SU-DHL-6 (cell line): Measurements from ENCODE around the gene SELE.

Experiments used
- EZH2phosphoT487 ChIP-seq: fragments of 200-600 bp; sonication (generic), shearing (Covaris generic); conservative IDR thresholded peaks from 2 replicates; pipeline ENCODE4 v1.6.1; 2018; ENCODE audit warnings: mild to moderate bottlenecking, antibody characterized with exemption, low read length, moderate library complexity, mixed read lengths
- TF ChIP-seq, protein P1 (sequence below): fragments of 200-600 bp; sonication (generic); IDR thresholded peaks from one replicate; pipeline ENCODE4 v1.5.1; 2017; ENCODE audit warnings: antibody characterized with exemption, mild to moderate bottlenecking, low read length, moderate library complexity; ENCODE audit not compliant: insufficient read depth, poor library complexity, severe bottlenecking

DNA sequence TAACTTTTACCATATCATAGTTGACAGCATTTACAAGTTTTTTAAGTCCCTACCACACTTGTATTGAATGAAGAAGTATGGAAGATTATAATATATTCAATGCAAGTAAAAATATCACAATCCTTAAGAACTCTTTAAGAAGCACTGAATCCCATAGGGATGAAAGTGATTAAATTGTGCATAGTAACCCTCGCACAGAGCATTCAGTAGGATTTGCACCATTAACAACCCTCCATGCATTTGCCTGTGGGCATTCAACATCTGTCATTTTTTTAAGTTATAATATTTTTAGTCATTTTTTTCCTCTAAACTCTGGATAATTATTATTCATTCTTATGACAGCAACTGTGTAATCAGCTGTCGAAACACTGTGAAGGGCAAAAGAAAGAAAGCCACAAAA lies 10.1 kb downstream of the SELE start:
- TF ChIP-seq, protein P1, sequence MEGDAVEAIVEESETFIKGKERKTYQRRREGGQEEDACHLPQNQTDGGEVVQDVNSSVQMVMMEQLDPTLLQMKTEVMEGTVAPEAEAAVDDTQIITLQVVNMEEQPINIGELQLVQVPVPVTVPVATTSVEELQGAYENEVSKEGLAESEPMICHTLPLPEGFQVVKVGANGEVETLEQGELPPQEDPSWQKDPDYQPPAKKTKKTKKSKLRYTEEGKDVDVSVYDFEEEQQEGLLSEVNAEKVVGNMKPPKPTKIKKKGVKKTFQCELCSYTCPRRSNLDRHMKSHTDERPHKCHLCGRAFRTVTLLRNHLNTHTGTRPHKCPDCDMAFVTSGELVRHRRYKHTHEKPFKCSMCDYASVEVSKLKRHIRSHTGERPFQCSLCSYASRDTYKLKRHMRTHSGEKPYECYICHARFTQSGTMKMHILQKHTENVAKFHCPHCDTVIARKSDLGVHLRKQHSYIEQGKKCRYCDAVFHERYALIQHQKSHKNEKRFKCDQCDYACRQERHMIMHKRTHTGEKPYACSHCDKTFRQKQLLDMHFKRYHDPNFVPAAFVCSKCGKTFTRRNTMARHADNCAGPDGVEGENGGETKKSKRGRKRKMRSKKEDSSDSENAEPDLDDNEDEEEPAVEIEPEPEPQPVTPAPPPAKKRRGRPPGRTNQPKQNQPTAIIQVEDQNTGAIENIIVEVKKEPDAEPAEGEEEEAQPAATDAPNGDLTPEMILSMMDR: no peak
- no peak for TF ChIP-seq EZH2phosphoT487
